Caki2 (cell line): ENCODE data around the gene AJUBA. TPM values are rescaled to one million over a fixed set of nuclear protein-coding genes. Genes with fewer than 3 reads are reported as not detected.
A peak's percentile ranks its signal among the peaks of the same experiment; 100 is the strongest.

Experiments
- DNase-seq: peaks from one replicate; pipeline ENCODE4 v3.0.0-alpha.2; 2015; ENCODE audit warnings: low read depth
- in situ Hi-C: cut with HindIII; loops from 2 replicates; pipeline ENCODE4 v1.10.0; 2016; ENCODE audit warnings: low sequenced_read_pairs, low pct_unique_long_range_greater_than_20kb, mixed read lengths
- total RNA-seq: library from RNA; depleted of rRNA; stranded (reverse); fragments of >200 nt; shearing (Covaris generic); gene quantifications from 2 replicates; pipeline ENCODE4 v1.2.3, GENCODE V29; 2014; ENCODE audit warnings: low replicate concordance

The AJUBA gene
- total RNA-seq, 1 experiment from 2014 or later = 119 TPM

- DNase-seq = no peak
- in situ Hi-C loops = no loop called here
Measured at GRCh38 chr14:22985894-22986507, 3.6 kb upstream of the AJUBA start.

GRCh38 chr14:22984959-22985658 lies 2.8 kb upstream of the AJUBA start:
- DNase-seq = no peak
- in situ Hi-C loops = no loop called here

- no peak for DNase-seq
- in situ Hi-C loops = no loop called here
Measured at GRCh38 chr14:22981876-22982476, 375 bp downstream of the AJUBA start.

DNA sequence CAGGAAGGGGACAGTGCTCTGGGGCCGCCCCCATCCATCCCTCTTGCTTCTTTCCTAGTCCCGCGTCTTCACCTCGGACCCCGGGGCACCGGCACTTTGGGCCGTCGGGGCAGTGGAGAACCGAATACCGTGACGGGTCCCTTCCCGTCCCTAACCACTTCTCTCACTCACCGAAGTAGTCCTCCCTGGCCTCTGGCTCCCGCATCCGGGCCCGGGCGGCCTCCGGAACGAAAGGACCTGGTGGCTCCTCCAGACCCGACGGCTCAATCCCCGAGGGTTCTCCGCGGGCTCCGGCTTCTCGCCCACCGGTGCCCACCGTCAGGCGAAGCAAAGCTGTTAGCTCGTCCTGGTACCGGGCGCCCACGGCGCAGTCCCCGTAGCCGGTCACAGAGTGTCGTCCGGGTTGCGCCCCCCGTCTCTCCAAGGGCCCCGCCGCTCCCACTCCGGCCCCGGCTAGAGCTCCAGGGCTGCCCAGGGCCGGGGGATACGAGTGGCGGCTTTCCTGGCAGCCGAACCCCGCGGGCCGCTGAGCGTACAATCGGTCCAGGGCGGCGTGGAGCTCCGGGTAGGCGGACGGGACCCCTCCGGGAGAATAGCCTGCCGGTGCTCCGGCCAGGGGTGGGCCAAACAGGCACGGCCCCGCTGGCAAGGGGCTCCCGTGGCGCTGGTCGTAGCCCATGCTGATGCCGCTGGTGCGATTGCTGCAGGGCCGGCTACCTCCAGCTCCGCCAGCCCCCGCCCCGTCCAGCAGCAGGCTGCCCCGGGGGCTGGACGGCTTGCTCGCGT lies 1.1 kb downstream of the AJUBA start:
- in situ Hi-C loops = no loop called here
- DNase-seq = no peak

- in situ Hi-C loops = no loop called here
- peak; percentile 59 for DNase-seq
Measured at GRCh38 chr14:22980672-22981089, 1.7 kb downstream of the AJUBA start.

GRCh38 chr14:22979748-22980392 lies 2.5 kb downstream of the AJUBA start:
- no peak for DNase-seq
- in situ Hi-C loops = no loop called here

GRCh38 chr14:22978981-22979671 lies 3.2 kb downstream of the AJUBA start:
- DNase-seq = no peak
- in situ Hi-C loops = no loop called here

- in situ Hi-C loops = no loop called here
- no peak for DNase-seq
Measured at GRCh38 chr14:22978487-22978837, 3.9 kb downstream of the AJUBA start.

DNA sequence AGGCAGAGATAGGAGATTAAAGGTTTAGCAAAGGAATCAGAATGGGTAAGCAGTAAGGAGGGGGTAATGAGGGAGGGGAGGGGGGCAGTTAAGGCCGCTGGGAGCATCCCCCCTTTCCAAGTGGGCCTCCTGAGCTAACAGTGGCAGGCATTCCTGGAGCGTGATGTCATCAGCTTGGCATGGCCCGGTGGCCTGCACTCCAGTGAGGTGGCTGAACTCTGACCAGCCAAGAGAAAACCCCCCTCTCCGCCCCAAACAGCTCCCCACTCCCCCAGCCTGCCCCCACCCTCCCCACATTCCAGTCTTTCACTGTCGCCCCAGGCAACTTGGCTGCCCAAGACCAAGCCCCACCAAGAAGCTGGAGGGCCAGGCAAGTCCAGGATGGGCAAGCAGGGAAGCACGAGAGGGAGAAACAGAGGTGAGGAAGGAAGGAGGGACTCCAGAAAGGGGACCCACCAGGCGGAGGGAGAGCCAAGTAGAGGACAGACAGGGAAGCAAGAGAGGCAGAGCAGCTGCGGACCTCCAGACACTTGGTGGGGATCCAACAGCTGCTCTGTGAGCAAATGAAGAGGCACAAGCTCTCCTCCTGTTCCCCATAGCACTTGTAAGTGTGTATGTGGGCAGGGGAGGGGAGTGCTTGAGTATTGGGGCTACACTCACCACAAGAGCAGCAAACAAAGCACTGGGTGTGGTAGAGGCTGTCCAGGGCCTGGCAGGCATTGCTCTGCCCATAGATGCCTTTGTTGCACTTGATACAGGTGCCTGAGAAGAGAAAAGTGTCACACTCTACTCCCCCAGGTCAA lies 4.5 kb downstream of the AJUBA start:
- peak; percentile 82 for DNase-seq
- in situ Hi-C loops = no loop called here

DNA sequence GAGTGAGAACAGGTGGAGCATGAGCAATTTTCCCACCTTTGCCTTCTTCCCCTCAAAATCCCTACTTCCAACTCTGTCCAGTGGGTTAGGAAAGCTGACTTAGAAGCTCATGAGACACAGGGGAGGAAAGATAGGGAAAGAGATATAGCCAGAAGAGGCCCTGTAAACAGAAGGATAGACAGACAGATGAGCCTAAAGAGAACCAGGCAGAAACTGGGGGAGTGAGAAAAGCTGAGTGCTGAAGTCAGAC lies 5.0 kb downstream of the AJUBA start:
- in situ Hi-C loops = no loop called here
- DNase-seq = no peak

- peak; percentile 89 for DNase-seq
- in situ Hi-C loops = no loop called here
Measured at GRCh38 chr14:22976620-22977433, 5.5 kb downstream of the AJUBA start.

DNA sequence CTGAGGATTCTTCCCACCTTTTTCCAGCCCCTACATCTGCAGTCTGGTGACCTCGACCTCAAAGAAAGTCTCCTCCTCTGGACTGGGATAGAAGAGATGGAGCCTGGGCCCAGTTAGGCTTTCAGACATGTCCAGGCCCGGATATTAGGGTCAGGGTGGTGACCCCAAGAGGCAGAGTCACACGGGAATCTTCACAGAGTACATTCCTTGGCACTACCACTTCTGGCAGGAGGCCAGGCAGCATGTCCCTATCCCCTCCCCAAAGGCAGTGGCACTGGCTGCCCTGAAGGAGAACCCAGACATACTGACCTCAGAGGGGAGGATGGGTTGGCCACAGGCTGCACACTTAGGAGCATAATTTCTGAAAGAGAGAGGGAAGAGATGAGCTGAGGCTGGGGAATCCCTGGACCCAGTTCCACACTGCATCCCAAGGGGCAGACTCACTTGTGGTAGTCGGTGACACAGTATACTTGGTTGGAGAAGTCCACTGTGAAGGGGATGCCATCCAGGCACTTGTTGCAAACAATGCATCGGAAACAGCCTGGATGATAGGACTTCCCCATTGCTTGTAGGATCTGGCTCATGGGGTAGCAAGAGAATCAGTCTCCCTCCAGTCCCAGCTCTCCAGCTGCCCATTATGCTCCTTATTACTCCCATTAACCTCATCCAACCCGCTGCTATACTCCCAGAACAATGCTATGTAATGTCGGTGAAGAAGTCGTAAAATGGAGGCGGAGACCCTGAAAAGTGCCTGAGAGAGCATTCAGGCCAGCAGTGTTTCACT lies 7.6 kb downstream of the AJUBA start:
- in situ Hi-C loops = no loop called here
- peak; percentile 54 for DNase-seq

GRCh38 chr14:22973217-22974032 lies 8.9 kb downstream of the AJUBA start:
- DNase-seq = peak; percentile 49
- in situ Hi-C loops = no loop called here

GRCh38 chr14:22972313-22972930 lies 9.9 kb downstream of the AJUBA start:
- in situ Hi-C loops = no loop called here
- no peak for DNase-seq

GRCh38 chr14:22971152-22971551 lies 11.2 kb downstream of the AJUBA start:
- DNase-seq = no peak
- in situ Hi-C loops = no loop called here
